HG03103 (cell line): ENCODE measurements around the gene EFHD2.
"Not testable (repeated sequence)": the region's sequence is repeated elsewhere in the genome, so short reads cannot be mapped to it uniquely, and the experiment has no call there.

Experiments
- ATAC-seq: cut with Tn5 transposase; IDR thresholded peaks from one replicate; pipeline ENCODE4 v1.9.1; 2021; ENCODE audit warnings: low read depth; ENCODE audit not compliant: unreplicated experiment

The EFHD2 gene

DNA sequence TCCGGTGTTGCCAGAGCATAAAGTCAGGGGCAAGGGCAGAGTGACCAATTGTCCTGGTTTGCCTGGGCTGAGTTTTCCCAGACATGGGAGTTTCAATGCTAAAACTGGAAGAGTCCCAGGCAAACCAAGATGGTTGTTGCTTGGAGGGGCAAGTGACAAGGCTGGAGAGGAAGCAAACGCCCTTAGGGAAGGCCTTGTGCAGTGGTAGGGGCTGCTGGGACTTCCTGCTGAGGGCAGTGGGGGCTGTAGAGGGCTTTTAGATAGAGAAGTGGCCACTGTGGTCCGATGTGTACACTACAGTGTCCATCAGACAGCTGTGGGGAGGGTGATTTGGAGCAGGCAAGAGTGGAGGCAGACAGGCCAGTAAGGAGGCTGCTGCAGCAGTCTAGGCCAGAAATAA is 39.9 kb downstream of the EFHD2 start:
- no peak for ATAC-seq

DNA sequence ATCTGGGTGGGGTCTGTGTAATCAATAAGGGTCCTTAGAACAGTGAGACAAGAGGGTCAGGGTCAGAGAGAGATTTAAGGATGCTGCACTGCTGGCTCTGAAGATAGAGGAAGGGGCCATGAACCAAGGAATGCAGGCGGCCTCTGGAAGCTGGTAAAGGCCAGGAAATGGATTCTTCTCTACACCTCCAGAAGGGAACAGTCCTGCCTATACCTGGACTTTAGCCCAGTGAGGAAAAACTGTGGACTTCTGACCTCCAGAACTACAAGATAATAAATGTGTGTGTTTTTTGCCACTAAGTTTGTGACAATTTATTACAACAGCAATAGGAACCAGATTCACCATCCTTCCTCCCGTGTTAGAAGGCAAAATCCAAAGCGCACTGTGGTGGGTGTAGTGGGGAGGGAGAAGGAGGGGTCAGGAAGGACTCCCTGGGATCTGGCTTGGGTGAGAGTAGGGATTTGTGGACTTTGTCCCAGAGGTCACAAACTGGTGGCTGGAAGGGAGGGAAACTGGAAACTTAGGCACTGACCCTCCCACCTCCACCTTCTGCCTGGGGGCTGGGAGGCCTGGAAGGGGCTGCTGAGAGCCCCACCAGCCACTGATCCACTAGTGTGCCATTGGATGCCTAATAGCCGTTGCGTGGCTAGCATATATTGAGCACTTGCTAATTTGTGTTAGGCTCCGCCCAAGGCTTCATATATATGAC is 41.5 kb downstream of the EFHD2 start:
- ATAC-seq = no peak

DNA sequence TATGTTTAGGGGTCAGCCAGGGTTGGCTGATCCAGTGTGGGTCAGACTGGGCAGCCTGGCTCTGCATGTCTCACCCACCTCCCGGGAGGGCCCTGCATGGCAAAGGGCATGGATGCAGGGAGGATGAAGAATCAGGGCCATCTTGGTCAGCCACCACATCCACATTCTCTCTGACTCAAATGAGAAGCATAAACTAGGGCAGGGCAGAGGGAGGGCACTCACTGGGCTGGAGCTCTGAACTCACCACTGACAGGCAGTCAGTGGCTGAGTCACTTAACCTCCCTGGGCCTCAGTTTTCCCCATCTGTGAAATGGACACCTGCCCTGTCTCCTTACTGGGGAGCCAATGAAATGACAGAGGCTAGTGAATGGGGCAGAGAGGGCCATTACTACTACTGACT is 42.5 kb downstream of the EFHD2 start:
- no peak for ATAC-seq

DNA sequence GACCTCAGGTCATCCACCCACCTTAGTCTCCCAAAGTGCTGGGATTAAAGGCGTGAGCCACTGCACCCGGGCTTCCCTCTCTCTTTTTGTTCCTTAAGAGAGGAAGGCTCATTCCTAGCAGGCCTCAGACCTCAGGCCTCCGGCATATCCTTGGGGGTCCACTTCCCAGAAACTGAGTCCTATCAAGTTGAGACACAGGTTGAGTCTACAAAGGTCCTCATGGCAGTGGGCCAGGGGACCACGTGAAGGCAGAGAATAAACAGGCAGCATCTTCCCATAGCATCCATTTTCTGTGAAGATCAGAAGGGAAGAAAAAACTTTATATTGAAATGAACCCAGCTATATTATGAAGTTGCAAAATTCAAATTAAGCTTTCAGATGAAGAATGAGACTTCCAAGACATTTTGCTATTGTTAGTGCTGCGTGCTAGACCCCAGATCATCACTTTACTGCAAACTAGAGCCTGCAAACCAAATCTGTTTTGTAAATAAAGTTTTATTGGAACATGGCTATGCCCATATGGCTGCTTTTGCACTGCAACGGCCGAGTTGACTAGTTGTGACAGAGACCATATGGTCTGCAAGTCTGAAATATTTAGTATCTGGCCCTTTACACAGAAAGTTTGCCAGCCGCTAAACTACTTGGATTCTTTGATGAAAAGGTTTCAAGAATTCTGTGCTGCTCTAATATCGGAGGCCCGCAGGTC is 43.3 kb downstream of the EFHD2 start:
- no peak for ATAC-seq

DNA sequence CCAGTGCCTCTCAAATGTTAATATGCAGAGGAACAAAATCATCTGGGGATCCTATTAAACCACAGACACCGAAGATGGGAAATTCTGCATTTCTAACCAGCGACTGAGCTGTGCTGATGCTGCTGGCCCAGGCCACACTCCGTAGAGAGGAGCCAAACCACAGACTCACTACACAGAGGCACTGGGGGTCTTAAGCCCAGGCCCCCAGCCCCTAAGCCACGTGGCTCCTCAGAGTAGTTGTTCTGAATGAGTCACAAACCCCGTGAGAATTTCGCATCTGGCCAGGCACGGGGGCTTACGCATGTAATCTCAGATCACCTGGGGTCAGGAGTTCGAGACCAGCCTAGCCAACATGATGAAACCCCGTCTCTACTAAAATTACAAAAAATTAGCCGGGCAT is 44.0 kb downstream of the EFHD2 start:
- ATAC-seq = no peak

DNA sequence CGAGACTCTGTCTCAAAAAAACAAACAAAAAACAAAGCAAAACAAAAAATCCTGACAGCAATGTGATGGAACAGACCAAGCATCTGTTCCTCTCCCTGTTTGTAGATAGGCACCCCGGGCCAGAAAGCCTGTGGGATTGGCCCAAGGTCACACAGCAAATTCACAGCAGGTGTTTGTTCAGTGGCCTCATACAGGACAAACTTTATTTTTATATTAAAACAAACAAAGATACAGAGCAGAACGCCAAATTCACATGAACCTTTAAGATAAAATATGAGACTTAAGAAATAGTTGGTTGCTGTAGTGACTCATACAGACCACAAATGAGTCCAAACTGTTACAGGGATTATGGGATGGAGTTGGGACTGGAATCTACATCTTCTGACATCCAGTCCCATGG is 44.6 kb downstream of the EFHD2 start:
- no peak for ATAC-seq

DNA sequence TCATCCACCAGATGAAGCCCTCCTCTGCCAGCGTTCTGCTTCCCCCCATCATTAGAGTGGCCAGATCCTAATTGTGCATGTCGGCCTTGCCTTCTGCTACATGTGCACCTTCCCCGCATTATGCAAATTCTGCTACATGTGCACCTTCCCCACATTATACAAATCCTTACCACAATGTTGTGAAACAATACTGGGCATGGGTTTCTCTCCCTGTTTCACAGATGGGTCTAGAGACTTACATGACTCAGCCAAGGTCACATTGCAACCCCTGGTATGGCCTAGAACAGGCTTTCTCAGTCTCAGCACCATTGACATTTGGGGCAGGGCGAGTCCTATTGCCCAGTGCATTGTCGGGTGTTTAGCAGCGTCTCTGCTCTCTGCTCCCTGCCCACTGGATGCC is 45.8 kb downstream of the EFHD2 start:
- ATAC-seq = no peak

DNA sequence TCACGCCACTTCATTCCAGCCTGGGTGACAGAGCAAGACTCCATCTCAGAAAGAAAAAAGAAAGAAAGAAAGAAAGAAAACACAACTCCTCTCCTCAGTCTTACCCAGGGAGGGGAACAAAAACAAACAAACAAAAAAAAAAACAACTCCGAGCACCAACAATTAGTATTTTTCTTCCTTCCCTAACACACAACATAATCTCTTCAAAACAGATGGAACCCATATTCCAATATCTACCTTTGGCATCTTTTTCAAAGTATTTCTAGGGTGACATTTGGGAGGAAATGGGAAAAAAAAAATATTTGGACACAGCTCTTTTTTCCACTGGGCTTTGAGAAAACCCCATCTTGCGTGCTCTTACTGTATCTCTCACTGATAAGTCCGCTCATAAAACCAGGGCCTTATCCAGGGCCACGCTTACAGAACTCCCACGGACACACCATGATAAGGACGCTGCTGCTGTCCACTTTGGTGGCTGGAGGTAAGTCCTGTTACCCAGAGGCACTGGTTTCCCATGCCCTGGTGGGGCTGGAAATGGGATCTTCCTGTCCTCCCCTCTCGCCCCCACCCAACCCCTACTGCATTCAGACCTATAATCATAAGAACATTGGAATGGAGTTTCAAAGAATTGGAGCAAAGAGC is 46.7 kb downstream of the EFHD2 start, which contains the start of gene CELA2A:
Gene CELA2A (plus strand): TSS at position 420 of the 642 bp plus-strand sequence. CDS start 22 bp downstream, at position 442.
- ATAC-seq = no peak

DNA sequence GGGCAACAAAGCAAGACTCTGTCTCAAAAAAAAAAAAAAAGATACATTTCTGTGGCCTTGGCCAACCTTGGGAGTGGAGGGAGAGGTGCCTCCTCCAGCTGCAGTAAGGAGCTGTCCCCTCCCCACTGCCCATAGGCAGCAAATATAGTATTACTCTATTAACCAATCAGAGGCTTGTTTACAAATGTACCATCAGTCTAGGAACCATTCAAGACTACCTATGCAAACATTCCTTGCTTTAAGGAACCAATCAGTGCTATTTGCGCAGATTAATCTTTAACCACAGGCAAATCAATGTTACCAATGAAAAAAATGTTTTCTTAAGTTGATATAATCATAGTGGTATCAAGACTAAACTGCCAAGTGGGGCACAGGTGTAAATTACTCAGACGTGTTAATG is 47.9 kb downstream of the EFHD2 start:
- no peak for ATAC-seq

DNA sequence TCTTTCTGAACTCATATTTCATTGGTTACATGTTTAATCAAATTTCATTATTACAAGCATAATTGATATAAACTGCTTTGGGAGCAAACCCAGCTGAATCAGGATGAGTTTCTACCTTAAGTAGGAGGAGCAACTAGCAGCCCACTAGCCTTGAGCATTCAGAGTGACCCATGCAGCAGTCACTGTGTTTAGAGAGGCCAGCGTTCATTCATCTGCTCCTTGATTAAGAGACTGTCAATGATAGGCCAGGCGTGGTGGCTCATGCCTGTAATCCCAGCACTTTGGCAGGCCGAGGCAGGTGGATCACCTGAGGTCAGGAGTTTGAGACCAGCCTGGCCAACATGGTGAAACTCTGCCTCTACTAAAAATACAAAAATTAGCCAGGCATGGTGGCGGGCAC is 48.7 kb downstream of the EFHD2 start:
- not testable (repeated sequence) for ATAC-seq

DNA sequence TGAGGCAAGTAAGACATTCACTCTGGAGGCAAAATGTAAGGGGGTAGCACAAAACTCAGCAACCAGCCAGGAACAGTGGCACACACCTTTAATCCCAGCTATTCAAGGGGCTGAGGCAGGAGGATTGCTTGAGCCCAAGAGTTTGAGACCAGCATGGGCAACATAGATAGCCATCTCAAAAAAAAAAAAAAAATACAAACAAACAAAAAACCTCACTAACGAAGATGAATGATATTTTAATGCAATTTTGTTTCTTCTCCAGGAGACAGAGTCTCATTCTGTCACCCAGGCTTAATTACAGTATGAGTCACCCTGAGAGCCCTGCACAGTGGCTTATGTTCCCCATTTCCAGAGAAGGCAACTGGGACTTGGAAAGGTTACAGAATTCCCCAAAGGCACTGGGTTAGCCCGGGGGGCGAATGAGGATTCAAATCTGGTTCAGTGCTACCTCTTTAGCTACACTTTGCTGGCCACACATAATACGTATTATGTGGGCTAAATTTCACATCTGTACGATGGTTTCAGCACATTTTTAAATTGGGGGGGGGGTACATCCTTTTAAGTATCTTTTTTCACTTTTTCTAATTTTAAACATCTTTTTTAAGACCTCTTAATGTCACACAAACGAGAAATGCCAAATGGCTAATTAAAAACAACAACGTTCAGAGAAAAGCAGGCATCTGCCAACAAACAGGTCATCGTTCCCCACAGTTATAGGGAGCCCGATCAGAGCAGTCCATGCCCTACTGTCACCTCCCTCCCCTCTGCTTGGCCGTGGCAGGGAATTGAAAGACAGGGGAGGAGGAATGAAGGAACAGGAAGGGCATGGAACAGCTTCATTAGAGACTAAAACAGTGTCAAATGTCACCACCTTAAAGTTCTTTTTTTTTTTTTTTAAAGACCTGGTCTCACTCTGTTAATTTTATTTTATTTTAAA is 50.4 kb downstream of the EFHD2 start:
- ATAC-seq = no peak

DNA sequence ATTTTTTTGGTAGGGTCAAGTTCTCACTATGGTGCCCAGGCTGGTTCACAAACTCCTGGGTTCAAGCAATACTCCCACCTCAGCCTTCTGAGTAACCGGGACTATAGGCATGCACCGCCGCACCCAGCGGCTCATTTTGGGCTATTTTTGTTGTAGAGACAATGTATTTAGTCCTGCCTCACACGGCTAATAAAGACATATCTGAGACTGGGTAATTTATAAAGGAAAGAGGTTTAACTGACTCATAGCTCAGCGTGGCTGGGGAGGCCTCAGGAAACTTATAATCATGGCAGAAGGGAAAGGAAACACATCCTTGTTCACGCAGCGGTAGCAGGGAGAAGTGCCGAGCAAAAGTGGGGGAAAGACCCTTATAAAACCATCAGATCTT is 51.0 kb downstream of the EFHD2 start:
- ATAC-seq = no peak

DNA sequence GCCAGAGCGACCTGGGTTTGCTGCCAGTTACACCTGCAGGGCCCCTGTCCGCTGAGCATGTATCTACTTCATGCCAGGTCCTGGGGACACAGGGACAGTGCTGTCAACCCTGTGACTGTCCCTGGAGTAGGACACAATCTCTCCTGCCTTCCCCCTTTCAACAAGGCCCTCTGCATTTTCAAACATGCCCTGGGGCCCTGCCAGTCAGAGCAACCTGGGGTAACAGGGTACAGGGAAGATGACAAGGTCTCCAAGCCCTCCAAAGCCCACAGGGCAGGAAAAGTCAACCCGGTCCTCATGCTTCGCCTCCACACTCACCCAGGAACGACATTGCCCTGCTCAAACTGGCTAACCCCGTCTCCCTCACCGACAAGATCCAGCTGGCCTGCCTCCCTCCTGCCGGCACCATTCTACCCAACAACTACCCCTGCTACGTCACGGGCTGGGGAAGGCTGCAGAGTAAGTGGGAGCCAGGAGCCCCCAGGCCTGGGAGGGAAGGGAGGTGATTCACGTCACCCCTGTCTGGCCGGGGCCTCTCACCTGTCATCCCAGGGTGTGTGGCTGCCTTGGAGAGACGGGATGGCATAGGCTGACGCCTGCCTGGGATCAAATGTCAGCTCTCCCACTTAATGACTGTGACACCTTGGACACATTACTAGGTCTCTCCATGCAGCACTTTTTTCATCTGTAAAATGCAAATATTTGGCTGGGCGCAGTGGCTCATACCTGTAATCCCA is 53.5 kb downstream of the EFHD2 start:
- not testable (repeated sequence) for ATAC-seq

DNA sequence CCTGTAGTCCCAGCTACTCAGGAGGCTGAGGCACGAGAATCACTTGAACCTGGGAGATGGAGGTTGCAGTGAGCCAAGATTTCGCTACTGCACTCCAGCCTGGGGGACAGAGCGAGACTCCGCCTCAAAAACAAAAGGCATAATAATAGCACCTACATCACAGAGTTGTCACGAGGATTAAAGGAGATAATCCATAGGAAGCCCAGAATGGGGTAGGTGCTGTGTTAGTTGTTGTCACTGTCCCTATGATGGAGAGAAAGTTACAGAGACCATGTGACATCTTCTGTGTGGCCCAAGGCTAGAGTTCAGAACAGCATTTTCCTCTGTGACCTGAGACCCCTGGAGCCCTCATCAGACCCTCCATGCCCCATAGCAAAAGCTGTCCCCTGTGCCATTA is 54.2 kb downstream of the EFHD2 start:
- not testable (repeated sequence) for ATAC-seq

DNA sequence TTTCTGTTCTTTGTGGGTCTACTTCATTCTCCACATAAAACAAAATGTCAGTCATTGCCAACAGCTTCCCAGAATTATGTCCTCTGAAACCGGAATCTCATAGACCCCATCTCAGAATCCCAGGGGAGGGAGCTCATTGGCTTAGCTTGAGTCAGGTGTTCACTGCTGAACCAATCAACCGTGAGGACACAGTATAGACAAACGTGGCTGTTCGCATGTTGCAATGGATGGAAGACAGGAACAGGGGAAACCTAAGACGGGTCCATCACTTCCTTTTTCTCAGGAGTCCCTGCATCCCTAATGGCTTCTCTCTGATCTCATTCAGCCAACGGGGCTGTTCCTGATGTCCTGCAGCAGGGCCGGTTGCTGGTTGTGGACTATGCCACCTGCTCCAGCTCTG is 56.0 kb downstream of the EFHD2 start:
- no peak for ATAC-seq

DNA sequence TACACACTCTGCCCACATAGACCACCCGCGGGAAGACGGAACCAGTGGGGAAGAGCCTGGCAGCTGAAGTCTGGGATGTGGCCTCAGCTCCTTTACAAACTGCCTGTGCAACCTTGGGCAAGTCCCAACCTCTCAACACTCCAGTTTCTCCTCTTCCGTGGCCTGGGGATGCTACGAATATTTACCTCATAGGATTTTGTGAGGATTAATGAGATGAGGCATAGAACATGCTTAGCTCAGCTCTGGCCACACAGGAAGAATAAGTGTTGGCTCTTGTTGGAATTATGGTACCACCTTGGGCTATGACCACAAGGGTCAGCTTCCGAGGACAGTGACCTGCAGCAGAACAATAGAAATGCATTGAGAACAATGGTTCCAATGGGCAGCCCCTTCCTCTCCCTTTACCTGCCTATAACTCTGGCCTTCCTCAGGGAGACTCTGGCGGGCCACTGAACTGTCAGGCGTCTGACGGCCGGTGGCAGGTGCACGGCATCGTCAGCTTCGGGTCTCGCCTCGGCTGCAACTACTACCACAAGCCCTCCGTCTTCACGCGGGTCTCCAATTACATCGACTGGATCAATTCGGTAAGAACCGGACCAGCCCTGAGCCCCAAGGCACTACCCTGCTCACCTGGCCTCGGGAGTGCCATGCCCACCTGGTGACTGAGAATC is 57.4 kb downstream of the EFHD2 start:
- ATAC-seq = not testable (repeated sequence)

DNA sequence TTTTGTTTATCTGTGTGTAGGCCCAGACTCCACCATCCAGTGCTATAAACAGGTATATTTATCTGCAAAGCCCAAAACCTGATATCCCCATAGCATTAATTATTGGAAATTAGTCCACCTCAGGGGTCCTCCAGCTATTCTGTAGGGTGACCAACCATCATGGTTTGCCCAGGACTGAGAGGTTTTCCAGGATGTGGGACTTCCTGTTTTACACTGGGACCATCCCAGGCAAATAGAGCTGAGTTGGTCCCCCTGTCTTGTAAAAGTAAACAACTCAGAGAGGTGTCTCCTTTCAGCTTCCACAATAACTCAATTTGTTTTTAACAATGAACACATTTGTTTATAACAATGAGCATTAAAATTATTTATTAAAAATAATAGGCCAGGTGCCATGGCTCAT is 58.5 kb downstream of the EFHD2 start:
- no peak for ATAC-seq

DNA sequence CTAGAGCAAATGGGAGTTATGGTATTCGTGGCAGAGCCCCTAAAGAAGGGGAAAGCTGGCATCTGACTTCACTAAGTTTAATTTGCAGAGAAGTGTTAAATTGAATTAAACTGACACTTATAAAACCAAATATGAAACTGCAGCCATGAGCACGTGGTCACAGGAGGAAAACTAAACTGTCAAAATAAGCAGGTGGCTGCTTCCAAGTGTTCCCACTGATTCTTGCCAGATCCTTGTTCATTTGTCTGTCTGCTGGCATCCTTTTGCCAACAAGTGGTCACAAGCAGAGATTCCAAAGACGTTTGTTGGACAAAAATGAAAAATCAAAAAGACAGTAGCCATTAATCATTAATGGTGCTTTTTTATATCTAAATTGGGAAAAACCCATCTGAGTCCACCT is 59.7 kb downstream of the EFHD2 start:
- ATAC-seq = no peak

DNA sequence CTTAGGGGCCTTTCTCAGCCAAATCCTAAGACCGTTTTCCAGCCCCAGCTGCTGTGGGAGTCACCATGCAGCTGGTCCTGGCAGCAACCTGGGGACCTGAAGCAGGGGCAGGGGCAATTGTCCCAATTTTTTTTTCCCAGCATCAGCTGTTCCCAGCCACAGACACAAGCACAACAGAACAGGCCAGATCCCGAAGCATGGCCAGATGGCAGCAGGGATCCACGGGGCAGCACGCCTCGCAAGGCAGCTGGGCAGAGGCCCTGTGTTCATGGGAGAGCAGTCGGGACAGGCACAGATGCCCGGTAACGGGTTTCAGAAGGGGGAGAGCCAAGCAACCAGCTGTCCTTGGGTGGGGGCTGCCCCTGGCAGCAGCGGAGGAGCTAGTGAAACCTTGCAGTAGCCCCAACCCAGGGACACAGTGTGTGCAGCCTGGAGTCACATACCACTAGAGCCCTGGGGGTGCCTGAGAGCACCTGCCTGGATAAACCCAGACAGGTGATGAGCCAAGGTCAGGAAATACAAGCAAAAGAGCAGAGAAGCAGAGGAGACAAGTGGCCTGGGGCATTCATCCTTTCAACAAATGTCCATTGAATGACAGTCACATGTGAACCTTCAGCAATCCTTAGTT is 60.2 kb downstream of the EFHD2 start:
- ATAC-seq = not testable (repeated sequence)
